Islet of Langerhans (tissue), 1 donor: ENCODE data around the gene FARS2.
A peak's percentile ranks its signal among the peaks of the same experiment; 100 is the strongest.

Experiments used
- FAIRE-seq: peaks from one replicate; lab custom pipeline; 2011; peaks lifted over from hg19 to GRCh38; lab: Jason Lieb, UNC

Gene FARS2

DNA sequence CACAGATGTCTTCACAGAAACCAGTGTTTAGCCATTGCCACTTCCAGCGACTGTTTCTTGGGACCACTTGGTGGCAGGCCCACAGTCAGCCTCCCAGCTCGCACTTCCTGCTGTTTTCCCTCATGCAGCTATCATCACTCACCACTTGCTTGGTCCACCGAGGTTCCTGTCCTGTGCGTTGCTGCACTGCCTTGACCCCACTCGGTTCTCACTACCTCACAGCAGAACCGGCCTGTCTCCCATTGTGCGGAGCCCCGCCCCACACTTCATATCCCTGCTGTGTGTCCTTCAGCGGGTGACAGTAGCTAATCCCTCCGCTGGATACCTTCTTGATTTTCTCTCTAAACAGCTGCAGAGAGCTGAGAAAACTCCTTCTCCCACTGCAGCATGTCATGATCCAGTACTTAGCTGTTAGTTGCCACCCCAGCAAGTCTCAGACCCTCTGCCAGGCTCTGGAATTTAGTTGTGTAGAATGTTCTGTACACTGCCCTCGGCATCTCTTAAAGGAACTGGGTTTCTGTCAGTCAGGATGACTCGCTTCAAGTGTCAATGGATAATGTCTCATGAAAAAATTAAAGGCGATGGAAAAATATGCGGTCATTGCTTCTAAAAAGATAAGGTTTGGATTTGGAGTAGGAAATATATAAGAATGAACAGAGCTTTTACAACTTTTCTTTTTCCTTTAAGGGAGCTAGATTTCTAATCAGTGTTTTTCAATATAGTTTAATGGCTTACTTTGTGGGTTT lies 208.0 kb downstream of the FARS2 start:
- FAIRE-seq, result no peak

DNA sequence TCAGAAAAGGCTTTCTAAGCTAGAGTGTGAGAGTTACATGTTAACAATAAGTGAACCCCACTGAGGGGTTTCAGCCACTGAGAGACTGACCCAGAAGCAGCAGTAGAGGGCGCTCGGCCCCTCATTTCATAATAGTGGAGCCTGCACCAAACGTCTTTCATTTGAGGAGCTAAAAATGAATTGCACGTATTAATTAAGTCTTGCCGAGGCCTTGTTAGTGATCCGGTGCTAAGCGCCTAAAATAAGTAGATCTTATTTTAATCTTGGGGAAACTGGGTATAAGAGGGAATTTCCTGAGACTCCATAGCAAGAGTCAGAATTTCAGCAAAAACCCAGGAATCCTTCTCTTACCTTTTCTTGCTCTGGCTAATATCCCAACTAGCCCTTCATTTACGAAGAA lies 209.7 kb downstream of the FARS2 start:
- peak; percentile 64 for FAIRE-seq

DNA sequence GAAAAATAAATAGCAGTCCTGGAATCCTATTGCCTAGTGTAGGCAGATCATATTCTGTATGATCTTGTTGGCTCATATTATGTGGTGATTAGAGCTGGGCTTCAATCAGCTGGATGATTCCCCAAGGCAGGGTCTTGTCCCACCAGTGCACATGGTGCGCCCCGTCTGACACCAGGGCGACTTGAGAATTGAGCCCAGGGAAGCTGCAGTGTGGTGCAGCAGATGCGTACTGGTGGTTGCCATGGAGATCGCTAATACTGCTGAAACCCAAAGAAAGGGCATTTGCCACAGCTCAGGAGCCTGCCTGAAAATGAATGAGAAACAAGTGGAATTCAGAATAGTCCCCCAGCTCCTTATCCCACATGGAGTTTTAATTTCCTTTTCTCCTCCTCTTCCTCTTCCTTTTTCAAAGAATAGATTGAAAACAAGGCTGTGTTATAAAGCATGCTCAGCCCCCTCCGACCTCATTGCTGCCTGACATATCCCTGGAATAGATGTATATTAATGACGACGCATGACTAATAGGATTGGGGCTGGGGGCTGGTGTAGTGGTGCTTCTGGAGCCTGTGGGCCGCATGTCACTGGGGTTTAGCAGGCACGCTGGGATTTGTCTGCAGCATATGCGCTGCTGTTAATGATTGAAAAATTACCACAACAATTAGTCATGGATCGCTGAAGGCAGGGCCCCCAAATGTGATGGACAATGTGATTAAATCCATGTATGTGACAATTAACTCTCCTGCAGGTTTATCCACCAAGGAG lies 210.5 kb downstream of the FARS2 start:
- no peak for FAIRE-seq

DNA sequence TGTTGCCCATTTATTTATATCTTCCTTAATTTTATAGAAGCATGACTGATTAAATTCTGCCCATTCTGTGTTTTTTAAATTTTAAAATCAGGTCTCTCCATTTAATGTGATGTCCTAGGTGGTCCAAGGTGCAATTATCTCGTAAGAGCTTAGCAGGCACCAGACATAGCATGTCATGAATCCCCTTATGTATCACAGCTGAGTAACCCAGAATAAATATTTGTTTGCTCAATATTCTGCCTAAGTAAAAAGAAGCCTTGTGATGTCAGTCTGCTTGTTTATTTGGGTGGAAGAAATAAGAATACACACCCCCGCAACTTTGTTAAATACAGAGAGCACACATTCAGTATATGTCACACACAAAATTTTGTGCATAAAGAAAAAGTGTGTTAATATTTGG lies 211.3 kb downstream of the FARS2 start:
- FAIRE-seq, result no peak

DNA sequence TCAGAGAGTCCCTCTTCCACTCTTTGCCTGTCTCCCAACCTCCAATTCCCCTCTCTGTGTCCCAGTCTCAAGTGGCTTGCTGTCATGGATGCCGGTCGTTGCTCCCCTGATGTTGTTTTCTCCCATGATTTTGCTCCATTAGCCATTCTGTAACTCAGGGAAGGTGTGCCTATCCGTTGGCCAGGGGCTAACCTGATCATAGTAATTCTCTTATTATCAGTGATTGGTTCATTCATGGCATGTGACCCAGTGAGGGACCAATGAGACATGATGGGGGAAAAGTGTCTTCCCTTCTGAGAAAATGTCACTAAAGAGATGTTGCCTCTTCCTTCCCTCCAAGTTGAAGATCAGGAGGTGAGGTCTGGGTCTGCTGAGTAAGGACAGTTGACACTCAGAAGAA lies 214.5 kb downstream of the FARS2 start:
- FAIRE-seq, result no peak

DNA sequence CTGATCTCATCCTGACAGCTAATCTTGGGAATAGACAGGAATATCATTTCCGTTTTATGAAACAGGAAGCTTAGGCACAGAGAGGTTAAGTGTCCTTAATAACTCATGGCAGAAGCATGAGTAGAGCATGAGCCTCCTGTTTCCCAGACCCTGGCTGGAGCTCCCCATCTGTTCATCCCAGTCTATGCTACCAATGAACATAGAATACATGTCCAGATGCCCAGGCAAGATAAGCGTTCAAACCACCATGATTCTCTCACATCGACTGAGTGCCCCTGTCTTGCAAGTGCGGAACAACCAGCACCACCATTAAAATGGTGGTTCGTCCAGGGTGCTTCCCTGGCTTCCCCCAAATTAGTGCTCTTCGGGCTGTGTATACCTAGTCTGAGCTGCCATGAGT lies 217.1 kb downstream of the FARS2 start:
- FAIRE-seq, result no peak

DNA sequence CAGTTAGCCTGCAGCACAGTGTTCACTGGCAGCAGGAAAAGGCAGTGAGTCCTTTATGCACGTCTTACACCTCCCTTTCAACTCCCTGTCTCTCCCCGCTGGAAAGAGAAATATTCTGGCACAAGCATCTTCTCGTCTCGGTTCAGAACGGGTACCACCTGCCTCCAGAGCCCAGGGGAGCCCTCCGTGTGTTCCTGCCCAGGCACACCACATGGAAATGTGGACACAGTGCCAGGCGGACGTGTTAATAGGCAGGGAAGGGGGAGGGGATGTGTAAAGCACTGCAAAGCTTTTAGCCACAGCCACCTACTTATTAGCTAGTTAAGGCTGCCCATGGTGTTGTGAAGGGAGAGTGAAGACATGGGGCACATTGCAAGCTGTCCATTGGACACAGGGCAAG lies 219.7 kb downstream of the FARS2 start:
- FAIRE-seq, result no peak

DNA sequence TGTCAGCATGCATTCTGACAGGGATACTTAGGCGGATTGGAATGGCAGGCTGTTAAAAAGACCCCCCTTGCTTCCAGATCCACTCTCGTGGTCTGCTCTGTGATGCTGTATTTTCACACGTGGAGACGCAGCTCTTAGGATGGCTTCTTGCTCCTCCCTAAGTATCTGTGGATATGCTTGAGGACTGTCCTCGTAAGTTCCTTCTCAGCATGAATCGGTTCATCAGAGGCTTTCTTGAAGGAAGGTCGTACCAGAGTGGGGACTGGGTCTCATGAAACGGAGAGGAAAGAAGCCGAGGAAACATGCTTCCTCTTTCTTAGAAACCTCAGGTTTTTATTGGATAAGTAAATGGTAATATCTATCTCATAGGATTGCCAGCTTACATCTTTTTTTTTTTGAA lies 220.4 kb downstream of the FARS2 start:
- no peak for FAIRE-seq

DNA sequence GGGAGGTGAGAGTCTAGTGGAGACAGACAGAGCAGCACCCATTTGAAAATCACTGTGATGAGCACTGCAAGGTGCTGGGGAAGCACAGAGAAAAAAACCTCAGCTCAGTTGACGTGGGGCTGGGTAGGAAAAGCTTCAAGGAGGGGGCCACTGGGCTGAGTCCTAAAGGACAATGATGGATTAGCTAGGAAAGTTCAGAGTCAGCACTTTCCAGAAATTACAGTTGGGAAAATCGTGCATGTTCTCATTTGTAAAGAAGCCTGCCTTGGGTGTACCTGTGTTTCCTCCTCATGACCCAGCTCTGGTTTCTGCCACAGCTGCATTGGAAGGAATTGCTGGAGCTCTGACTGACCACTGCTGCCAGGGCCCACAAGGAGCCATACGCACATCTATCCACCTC lies 221.3 kb downstream of the FARS2 start:
- no peak for FAIRE-seq

DNA sequence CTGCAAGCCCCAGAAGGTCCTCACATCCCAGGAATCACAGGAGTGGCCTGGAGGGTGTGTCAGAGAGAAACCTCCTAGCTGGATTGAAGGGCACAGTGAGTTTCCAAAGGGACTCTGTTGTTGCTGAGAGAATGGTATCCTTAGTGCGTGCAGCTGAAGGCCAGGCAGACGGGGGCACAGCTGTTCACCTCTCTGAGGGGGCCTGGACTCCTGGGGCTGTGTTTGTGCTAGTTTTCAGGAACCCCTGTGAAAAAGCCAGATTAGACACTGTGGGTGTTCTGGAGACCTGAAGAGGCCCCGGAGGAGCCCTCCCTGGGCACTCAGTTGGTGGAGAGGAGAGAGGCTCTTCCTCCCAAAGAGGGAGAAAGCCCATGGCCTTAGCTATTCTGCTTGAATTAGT lies 223.4 kb downstream of the FARS2 start:
- no peak for FAIRE-seq

DNA sequence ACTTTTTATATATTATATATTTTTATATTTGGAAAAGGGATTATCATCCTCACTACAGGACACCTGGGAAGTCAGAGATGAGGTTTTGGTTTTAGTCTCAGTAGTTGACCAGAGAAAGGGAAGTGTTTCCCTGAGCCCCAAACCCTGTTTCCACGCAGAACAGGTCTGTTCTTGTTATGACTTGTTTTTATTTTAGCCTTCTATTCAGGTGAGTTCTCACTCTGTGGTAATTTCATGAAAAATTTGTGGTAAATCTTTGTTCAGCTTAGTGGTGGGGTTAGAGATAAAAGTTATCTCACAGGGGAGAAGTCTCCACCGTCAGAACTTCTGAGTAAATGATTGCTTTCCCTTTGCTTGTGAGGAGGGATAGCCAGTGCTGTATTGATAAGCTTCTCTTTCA lies 224.9 kb downstream of the FARS2 start:
- no peak for FAIRE-seq

DNA sequence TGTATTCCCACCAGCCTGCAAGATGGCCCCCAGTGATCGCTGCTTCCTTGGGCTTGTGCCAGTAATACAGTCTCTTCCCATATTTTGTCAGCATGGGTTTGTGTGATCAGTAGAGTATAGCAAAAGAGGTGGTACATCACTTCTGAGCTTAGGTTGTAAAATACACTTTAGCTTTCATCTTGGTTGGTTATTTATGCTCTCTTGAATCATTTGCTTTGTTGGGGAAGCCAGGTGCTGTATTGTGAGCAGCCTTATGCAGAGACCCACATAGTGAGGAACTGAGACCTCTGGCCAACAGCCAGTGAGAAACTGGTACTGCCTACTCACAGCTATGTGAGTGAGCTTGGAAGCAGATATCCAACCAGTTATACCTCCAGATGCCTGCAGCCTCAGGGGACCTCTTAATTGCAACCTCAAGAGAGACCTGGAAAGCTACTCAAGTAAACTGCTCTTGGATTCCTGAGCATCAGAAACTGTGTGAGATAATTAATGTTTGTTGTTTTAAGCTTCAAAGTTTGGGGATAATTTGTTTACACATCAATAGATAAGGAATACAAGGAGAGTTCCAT lies 229.3 kb downstream of the FARS2 start:
- FAIRE-seq, result no peak

DNA sequence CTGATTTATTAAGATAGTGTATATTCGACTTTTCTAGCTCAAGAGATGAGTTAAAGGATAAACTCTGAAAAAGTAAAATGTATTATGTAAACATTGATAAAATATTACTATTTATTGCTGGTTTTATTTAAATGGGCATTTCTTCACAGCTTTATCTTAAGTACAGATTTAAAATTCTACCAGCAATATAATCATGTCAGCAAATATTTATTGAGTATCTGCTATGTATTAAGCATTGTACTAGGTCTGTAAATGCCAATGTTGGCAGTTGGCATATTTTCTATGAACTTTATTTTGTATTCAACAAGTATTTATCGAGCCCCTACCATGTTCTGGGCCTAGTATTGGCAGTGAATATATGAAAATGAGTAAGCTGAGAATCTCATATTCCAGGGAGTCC lies 231.0 kb downstream of the FARS2 start:
- FAIRE-seq, result no peak

DNA sequence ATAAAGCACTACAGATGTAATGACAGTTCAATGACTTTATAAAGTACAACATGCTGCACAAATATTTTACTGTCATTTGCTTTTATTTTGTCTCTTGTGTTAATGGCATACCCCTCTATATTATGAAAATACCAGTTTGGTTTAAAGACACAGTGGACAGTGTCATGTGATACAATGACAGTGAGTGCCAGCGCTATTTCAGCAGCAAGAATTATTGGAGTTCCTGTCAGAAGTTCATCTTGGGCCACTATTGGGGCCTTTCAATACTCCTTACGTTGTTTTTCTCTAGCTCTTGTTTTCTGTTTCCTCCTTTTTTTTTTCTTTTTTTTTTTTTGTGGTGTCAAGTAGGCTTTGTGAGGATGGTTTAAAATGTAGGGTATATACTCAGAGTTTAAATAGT lies 232.5 kb downstream of the FARS2 start:
- FAIRE-seq, result no peak

DNA sequence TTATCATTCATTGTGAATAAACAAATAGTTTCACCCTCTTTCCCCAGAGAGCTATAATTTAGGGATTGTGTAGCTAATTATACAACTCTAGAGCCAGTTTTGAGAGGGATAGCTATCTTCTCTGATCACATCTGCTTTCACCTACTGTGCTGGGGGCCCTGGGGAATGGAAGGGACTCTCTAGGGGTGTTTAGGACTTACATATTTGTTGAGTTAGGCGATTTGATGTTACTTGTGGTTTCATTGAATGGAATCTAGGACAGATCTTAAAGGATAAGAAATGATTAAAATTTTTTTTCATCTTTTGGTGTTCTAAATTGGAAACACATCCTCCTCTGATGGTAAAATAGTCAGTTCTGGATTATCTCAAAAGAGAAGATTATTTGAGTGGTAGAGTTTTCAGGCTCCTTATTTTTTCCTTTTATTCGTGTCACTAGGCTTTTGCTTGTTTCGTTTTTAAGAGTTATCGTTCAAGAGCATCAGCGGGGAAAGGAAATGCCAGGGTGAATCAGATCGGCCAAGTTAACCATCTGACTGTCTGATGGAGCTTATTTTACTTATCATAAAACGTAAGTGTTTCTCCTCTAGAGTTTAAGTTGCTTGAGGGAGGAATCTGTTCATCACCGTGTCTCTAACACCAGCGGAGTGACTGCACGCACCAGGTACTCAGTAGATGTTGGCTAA lies 236.7 kb downstream of the FARS2 start:
- peak; percentile 21 for FAIRE-seq

DNA sequence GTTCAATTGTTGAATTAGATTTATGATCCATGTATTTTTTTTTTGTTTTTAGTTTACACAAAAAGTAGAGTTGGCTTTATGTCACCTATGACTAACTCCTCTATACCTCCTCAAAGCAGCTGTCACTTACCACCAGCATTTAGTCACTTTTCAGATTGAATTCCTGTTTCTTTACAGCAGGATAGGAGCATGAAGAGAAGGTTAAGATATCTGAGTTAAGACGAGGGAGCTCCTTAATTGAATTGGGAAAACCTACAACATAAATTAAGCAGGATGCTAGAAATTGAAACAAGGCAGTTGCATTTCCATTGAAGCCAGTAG lies 237.2 kb downstream of the FARS2 start:
- FAIRE-seq, result no peak

DNA sequence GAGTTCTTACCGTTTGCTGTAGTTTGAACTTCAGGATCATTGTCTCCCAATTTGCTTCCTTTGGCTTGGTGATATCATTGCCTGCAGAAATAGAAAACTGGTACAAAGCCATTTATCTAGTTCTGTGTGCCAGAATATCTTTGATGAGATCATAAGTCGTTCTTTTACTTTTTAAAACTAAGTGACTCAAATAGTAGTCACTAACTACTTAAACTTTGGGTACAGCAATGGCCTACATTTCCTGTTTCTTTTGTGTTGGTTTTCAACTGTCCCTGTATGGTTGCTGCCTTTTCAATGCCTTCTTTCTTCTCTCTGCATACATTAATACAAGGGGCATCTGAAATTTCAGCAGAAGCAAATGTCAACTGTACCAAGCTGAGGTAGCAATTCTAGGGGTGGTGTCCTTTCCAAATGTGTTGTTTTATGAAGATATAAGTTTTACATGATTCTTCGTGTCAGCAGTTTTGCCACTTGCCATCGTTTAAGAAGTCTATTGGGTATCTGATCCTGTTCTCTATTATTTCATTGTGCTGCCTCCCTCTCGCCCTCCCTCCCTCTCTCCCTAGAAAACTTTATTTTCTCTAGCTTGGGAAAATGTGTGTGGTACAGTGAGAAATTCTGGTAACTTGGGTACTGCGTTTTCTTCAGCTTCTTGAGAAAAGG lies 238.5 kb downstream of the FARS2 start:
- no peak for FAIRE-seq

DNA sequence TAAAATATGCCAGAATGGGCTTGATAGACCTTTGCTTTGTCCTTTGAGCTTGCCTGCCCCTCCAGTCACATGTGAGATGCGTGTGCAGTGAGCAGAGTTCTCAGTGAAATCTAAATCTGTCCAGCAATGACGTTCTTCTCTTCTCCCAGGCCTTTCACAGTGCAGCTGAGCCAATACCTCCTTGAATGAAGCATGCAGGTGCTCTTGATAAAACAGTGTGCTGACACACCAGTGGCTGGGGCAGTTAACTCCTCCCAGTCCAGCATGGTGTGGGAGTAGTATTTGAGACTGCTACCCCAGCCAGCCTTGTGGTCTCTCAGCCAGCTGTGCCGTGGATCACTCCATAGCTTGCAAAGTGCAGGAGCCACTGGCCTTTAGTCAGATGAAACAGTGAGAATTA lies 240.5 kb downstream of the FARS2 start:
- no peak for FAIRE-seq

DNA sequence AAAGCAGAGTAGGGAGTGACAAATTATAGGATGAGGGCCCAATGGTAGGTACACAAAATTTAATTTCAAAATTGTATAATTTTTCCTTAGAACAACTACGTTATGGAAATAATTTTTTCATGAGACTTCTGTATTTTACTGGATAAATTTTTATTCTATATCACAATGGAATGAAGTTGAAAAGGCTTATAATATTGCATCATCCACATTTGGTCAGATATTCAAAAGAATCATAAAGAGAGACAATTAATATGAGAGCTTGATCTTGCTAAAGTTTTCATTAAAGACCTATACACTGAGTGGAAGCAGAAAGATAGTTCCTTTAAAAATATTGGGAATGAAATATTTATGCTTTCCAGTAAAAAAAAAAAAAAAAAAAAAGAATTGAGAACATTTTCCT lies 242.8 kb downstream of the FARS2 start:
- no peak for FAIRE-seq

DNA sequence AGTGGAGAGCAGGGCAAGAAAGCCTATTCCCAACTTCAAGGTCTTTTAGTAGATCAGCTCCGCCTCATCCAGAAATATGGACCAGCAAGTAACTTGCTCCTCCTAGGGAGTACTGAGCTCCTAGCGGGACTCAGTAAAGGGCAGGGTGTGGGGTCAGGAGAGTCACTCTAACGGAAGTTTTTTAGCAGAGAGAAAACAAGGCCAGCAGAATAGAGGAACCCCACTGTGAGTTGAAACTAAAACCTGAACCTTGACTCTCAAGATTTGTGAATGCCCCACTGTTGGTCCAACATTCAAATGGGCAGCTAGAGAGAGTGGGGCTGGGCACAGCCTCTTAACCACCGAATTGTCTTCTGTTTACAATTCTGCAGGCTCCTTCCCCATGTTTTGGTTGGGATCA lies 244.8 kb downstream of the FARS2 start:
- no peak for FAIRE-seq

DNA sequence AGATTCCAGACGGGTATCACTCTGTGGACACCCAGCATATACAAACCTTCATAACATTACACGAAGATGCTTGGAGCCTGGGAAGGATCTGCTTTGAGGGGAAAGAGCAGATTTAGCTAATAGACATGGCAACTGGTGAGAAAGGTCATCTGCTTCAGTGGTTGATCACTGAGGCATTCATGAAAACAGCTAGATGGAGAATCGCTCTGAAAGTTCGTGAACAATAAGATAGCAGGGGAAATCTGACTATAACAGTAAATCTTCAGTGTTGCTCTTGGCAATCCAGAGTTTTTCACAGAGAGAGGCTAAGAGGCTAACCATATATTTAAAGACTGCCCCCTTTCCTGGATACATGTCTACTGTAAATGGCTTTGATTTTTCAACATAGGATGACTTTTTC lies 245.3 kb downstream of the FARS2 start:
- no peak for FAIRE-seq

DNA sequence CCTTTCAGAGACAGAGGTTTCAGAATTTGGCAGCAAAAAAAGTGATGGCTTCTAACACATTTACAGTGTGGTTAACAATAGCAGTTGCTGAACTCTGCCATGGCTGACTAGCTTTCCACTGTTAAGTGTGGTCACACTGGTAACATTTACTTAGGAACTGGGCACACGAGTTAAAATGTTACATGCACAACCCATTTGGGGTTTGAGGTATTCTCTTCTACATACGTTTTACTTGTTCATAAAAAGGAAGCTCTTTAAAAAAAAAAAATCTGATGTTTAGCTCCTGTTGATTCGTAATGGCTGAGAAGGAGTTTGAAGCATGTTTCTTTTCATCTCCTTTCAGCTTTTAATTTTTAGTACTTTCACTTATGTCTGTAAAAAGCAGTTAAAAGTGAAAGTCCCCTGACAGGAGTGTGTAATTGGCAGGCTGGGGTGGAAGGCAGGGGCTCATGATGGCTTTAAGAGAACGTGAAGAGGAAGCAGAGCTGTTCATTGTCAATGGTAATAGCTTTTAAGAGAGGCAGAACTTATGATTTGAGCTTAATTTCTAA lies 245.9 kb downstream of the FARS2 start:
- FAIRE-seq, result no peak

DNA sequence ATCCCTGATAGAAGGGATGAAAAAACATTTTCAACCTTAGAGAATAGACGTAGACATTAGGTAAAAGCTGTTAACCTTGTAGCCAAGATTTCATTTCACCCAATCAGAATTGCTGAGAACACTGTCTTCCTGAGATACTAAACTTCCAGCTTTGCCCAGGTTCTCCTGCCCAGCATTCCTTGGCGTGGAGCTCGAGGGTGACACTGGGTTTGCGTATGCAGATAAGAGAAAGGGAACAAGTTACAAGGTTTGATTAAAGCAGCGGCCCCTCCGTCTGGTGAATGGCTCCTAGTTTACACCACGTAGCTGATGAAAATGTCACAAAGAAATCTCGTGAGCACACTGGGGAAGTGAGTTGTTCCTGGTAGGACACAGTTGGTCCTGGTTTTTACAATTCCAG lies 247.8 kb downstream of the FARS2 start:
- FAIRE-seq, result no peak
